Astrocyte (in vitro differentiated cells and primary cell): ENCODE results near the gene MAX. TPM values are rescaled to one million over a fixed set of nuclear protein-coding genes. Genes with fewer than 3 reads are reported as not detected.

ENCODE experiments used
- DNase-seq: peaks from one replicate; pipeline ENCODE4 v3.0.0-alpha.2; 2010; ENCODE audit warnings: low read depth
- FAIRE-seq: peaks from 2 replicates; lab custom pipeline; 2011; peaks lifted over from hg19 to GRCh38; lab: Jason Lieb, UNC
- H2AFZ ChIP-seq: 2 replicates; pipeline ENCODE4 v1.6.0; 2012; ENCODE audit warnings: low read depth, low read length, inconsistent platforms
- H3K27ac ChIP-seq: 2 replicates; pipeline ENCODE4 v1.5.1; 2011; ENCODE audit warnings: low read depth, low read length, inconsistent platforms
- H3K27me3 ChIP-seq: 2 replicates; pipeline ENCODE4 v1.6.0; 2011; ENCODE audit warnings: low read length, inconsistent platforms; ENCODE audit not compliant: insufficient read depth
- H3K36me3 ChIP-seq: 2 replicates; pipeline ENCODE4 v1.5.1; 2011; ENCODE audit warnings: low read length, inconsistent platforms; ENCODE audit not compliant: insufficient read depth
- H3K4me1 ChIP-seq: 2 replicates; pipeline ENCODE4 v1.5.1; 2011; ENCODE audit warnings: low read length, inconsistent platforms; ENCODE audit not compliant: insufficient read depth
- H3K4me2 ChIP-seq: 2 replicates; pipeline ENCODE4 v1.6.0; 2012; ENCODE audit warnings: low read length, inconsistent platforms
- H3K4me3 ChIP-seq: 2 replicates; pipeline ENCODE4 v1.5.1; 2011; ENCODE audit warnings: low read depth, mild to moderate bottlenecking, low read length, inconsistent platforms; ENCODE audit not compliant: insufficient read depth
- H3K79me2 ChIP-seq: 2 replicates; pipeline ENCODE4 v1.6.0; 2012; ENCODE audit warnings: mild to moderate bottlenecking, low read length, inconsistent platforms; ENCODE audit not compliant: insufficient read depth
- H3K9ac ChIP-seq: 2 replicates; pipeline ENCODE4 v1.6.0; 2012; ENCODE audit warnings: mild to moderate bottlenecking, low read length, inconsistent platforms
- H3K9me3 ChIP-seq: 2 replicates; pipeline ENCODE4 v1.5.1; 2012; ENCODE audit warnings: low read depth, mild to moderate bottlenecking, low read length, inconsistent platforms; ENCODE audit not compliant: insufficient read depth
- H4K20me1 ChIP-seq: 2 replicates; pipeline ENCODE4 v1.6.0; 2012; ENCODE audit warnings: low read length, inconsistent platforms; ENCODE audit not compliant: insufficient read depth
- H3K27ac Mint-ChIP-seq: one replicate; pipeline ENCODE4 v1.8.0; 2021; ENCODE audit warnings: mild to moderate bottlenecking, mixed read lengths; ENCODE audit not compliant: unreplicated experiment
- H3K27me3 Mint-ChIP-seq: one replicate; pipeline ENCODE4 v1.8.0; 2021; ENCODE audit warnings: low read depth, mixed read lengths; ENCODE audit not compliant: unreplicated experiment
- H3K36me3 Mint-ChIP-seq: one replicate; pipeline ENCODE4 v1.8.0; 2021; ENCODE audit warnings: low read depth, mixed read lengths; ENCODE audit not compliant: unreplicated experiment
- H3K4me1 Mint-ChIP-seq: one replicate; pipeline ENCODE4 v1.8.0; 2021; ENCODE audit warnings: low read depth, mixed read lengths; ENCODE audit not compliant: unreplicated experiment
- H3K4me3 Mint-ChIP-seq: one replicate; pipeline ENCODE4 v1.8.0; 2021; ENCODE audit warnings: mild to moderate bottlenecking, moderate library complexity, mixed read lengths; ENCODE audit not compliant: unreplicated experiment
- H3K9me3 Mint-ChIP-seq: one replicate; pipeline ENCODE4 v1.8.0; 2021; ENCODE audit warnings: mild to moderate bottlenecking, mixed read lengths; ENCODE audit not compliant: unreplicated experiment
- EZH2 ChIP-seq: IDR thresholded peaks from 2 replicates; pipeline ENCODE4 v1.6.1; 2012; ENCODE audit warnings: mild to moderate bottlenecking, low read length, inconsistent platforms; ENCODE audit not compliant: insufficient read depth
- total RNA-seq: library from RNA; stranded (reverse); gene quantifications from 2 replicates; pipeline ENCODE4 v1.2.1, GENCODE V29; 2021
- TF ChIP-seq, protein P1 (sequence below): IDR thresholded peaks from 2 replicates; pipeline ENCODE4 v1.5.1; 2011; ENCODE audit warnings: low read depth, mild to moderate bottlenecking, inconsistent platforms, low read length, moderate library complexity; ENCODE audit not compliant: insufficient read depth

Gene MAX
- total RNA-seq, 1 donor from 2014 or later = 113 TPM

DNA sequence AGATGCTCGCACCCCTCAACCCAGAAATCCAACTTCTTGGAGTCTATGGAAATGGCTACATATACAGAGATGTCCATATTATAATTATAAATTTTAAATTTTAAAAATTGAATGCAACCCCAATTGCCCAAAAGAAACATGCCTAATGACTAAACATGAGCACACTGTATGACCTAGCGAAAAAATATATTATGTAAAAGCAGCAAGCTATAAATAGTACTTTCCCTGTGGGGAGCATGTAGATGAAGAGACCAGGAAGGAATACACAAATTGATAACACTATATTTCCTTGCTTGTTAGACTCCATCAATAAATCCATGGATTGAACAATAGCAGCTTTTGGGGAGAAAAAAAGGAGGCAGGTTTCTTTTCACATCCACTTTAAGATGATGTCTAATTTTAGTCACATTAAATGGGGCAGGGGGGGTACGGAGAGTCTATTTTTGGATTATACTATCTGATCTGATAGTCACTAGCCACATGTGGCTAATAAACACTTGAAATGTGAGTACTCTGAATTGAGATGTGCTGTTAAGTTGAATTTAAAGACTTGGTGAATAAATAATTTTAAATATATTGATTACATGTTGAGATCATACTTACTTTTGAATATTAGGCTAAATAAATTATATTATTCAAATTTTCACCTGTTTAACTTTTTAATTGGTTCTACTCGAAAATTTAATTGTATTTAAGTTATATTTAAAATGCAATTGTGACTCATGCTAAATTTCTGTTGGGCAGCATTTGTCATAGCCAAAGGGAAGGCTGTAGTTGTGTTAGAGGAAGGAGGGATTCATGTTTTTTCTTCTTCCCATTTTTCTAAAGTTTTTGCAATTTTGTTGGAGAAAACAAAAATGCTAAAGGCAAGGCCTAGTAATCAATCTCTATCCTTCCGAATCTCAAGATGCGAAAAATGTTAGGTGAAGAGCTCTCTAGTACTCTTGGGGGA, 17.5 kb downstream of the MAX start:
- H3K4me1 Mint-ChIP-seq = peaks cover 17% of the 10 kb centered on the region
- Histone ChIP-seq H3K36me3 (peaks cover 54% of the 10 kb centered on the region), H4K20me1 (peaks cover 50% of the 10 kb centered on the region), H3K27ac (no peak overlapping the region), H3K9ac (no peak overlapping the region), H2AFZ (no peak overlapping the region), H3K4me3 (no peak overlapping the region), H3K4me2 (no peak overlapping the region), H3K4me1 (peaks cover 2% of the 10 kb centered on the region), H3K79me2 (peaks cover 30% of the 10 kb centered on the region), H3K27me3 (no peaks in the 10 kb centered on the region), H3K9me3 (no peaks in the 10 kb centered on the region)
- DNase-seq (no peak), FAIRE-seq (no peak)
- peaks cover 12% of the 10 kb centered on the region for H3K9me3 Mint-ChIP-seq
- H3K4me3 Mint-ChIP-seq = no peak overlapping the region
- no peaks in the 10 kb centered on the region for H3K27me3 Mint-ChIP-seq
- TF ChIP-seq EZH2 = no peak
- TF ChIP-seq, protein P1, sequence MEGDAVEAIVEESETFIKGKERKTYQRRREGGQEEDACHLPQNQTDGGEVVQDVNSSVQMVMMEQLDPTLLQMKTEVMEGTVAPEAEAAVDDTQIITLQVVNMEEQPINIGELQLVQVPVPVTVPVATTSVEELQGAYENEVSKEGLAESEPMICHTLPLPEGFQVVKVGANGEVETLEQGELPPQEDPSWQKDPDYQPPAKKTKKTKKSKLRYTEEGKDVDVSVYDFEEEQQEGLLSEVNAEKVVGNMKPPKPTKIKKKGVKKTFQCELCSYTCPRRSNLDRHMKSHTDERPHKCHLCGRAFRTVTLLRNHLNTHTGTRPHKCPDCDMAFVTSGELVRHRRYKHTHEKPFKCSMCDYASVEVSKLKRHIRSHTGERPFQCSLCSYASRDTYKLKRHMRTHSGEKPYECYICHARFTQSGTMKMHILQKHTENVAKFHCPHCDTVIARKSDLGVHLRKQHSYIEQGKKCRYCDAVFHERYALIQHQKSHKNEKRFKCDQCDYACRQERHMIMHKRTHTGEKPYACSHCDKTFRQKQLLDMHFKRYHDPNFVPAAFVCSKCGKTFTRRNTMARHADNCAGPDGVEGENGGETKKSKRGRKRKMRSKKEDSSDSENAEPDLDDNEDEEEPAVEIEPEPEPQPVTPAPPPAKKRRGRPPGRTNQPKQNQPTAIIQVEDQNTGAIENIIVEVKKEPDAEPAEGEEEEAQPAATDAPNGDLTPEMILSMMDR = no peak
- H3K36me3 Mint-ChIP-seq = peaks cover 42% of the 10 kb centered on the region
- H3K27ac Mint-ChIP-seq = no peak overlapping the region

DNA sequence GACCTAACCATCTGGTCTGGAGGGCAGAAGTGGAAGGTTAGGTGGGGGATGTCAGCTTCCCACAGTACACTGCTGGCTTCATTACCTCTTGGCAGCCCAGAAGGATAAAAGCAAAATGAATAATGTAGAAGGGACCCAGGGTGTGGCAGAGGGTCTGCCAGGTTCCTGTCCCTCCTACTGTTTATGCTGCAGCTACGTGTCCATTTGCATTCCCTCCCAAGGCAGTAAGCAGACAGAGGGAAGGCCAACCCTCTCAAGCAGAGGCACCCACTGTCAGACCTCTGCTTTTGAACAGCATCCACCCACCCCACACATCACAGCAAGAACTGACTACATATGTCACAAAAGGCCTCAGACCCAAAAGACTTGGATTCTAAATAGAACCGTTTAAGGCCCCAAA, 19.4 kb downstream of the MAX start:
- no peak overlapping the region for H3K4me2 ChIP-seq
- peaks cover 18% of the 10 kb centered on the region for H3K4me1 Mint-ChIP-seq
- TF ChIP-seq, protein P1 = no peak
- no peak for TF ChIP-seq EZH2
- H3K27me3 Mint-ChIP-seq = no peaks in the 10 kb centered on the region
- peaks cover 35% of the 10 kb centered on the region for H3K79me2 ChIP-seq
- H3K9me3 ChIP-seq = no peaks in the 10 kb centered on the region
- no peak overlapping the region for H2AFZ ChIP-seq
- H3K27ac ChIP-seq = no peak overlapping the region
- H3K36me3 ChIP-seq = peaks cover 43% of the 10 kb centered on the region
- H3K9me3 Mint-ChIP-seq = peaks cover 11% of the 10 kb centered on the region
- no peak overlapping the region for H3K4me3 Mint-ChIP-seq
- no peak overlapping the region for H3K9ac ChIP-seq
- peaks cover 46% of the 10 kb centered on the region for H3K36me3 Mint-ChIP-seq
- H3K4me3 ChIP-seq = no peak overlapping the region
- FAIRE-seq (no peak), DNase-seq (no peak)
- no peaks in the 10 kb centered on the region for H3K27me3 ChIP-seq
- no peak overlapping the region for H3K27ac Mint-ChIP-seq
- peaks cover 2% of the 10 kb centered on the region for H3K4me1 ChIP-seq
- peaks cover 59% of the 10 kb centered on the region for H4K20me1 ChIP-seq
